HG02763 (cell line): ENCODE results near the gene ATG3.
"Not testable (repeated sequence)": the region's sequence is repeated elsewhere in the genome, so short reads cannot be mapped to it uniquely, and the experiment has no call there.

Experiments used
- ATAC-seq: cut with Tn5 transposase; IDR thresholded peaks from one replicate; pipeline ENCODE4 v1.9.1; 2021; ENCODE audit warnings: mild to moderate bottlenecking, moderate library complexity; ENCODE audit not compliant: unreplicated experiment

Gene ATG3

DNA sequence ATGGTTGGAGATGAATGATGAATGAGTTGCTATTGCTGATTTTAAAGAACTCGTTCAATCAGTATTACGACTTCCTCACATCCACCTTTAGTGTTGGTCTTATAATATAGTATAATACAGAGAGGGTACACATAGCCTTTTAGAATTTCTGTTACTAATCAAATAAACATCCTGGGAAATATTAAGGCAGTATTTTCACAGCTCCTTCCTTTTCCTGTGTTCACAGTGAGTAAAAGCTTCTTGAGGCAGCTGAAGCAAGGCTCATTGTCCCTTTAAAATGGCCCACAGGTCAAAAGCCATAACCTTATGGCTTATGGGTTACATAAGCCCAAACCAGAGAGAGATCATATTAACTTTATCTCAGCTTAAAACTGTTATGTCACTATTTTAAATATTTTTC lies 61.1 kb downstream of the ATG3 start:
- no peak for ATAC-seq

DNA sequence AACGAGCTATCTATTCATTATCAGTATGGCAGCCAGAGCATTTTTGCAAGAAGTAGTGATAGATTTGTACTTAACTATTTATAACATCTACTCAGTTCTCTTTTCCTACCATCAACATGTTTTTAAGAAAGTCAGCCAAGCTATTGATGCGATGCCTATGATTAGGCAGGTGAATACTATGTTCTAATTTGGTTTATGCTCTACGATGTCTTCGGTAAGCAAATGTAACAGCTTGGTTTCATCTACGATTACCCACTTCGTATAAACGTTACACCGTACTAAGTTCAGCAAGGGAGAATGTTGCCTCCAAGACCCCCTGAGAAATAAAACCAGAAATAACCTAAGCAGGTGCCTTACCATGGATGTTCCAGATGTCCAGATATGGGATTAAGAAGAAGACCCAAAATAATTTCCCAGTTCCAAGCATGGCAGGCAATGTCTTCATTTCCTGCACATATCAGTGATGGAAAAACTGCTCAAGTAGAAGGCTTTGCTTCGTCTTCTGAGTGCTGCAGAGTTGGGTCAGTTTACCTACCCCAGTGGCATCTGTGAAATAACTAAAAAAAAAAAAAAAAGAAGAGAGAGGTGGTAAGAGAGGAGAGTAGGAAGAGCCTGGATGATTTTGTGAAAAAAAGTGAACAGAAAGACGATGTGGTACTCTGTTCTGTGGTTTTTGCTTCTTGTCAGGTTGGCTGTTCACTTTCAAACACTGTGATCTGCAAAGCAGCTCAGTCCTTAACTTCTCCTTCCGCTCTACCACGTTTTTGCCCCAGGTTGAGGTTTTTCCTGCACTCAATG lies 62.6 kb downstream of the ATG3 start, which contains the start of gene BTLA:
Gene BTLA, minus strand, starts transcription at position 559 of the 798 bp plus-strand sequence. Its CDS starts 114 bp downstream, at position 445.
- ATAC-seq = peak; percentile 61

DNA sequence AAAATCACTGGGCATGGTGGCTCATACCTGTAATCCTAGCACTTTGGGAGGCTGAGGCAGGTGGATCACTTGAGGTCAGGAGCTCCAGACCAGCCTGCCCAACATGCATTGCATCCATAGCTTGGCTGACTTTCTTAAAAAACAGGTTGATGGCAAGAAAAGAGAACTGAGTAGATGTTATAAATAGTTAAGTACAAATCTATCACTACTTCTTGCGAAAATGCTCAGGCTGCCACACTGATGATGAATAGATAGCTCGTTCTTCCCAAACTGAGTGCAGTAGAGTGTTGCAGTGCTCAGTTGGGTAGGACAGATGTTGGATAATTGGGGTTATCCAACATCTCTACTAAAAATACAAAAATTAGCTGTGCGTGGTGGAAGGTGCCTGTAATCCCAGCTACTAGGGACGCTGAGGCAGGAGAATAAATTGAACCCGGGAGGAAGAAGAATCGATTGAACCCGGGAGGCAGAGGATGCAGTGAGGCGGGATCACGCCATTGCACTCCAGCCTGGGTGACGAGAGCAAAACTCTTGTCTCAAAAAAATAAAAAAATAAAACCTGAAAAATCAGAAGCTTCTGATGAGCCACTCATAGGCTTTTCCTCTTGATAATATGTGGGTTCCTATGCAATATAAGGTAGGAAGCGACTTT lies 63.7 kb downstream of the ATG3 start:
- ATAC-seq = no peak

- ATAC-seq = no peak
Observed at GRCh38 chr3:112496366-112497067, 65.2 kb downstream of the ATG3 start.

DNA sequence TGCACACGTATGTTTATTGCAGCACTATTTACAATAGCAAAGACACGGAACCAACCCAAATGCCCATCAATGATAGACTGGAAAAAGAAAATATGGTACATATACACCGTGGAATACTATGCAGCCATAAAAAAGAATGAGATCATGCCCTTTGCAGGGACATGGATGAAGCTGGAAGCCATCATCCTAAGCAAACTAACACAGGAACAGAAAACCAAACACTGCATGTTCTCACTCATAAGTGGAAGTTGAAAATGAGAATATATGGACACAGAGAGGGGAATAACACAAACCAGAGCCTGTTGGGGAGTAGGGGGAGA lies 67.4 kb downstream of the ATG3 start:
- not testable (repeated sequence) for ATAC-seq

- ATAC-seq = no peak
Observed at GRCh38 chr3:112492124-112492523, 69.6 kb downstream of the ATG3 start.

- no peak for ATAC-seq
Observed at GRCh38 chr3:112491373-112491772, 70.4 kb downstream of the ATG3 start.

DNA sequence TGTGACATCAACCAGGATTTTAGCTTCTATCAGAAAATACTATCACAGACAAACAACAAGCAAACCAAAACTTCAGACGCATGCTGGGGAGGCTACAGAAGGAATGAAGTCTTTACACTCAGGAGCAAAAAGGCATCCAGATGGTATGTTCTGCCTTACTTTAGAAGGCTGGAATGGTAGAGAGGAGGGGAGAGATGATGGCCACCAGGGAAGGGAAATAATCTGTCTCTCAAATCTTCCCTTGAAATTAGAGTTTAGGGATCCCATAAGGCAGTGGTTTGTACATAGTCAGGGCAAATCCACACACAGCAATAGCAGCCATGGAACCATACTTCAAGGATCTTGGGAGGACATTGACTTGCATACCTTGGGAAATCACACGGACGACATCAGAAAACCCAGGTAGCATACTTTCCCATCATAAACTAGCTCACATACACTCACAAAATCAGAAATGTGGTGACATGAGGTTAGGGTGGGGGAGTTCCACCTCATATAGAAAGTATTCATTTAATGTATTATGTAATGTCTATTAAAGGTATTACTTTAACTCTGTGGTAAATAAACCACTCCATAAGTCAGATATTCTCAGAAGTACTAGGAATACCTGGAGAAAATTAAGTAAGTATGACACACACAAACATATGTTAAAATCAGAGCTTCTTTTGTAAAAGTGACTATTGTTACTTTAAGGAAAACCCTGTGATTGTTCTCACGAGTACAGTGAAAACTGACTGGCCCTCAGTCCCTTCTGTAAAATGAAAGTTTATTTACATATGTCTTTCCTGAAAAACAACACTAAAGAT lies 71.9 kb downstream of the ATG3 start:
- no peak for ATAC-seq

DNA sequence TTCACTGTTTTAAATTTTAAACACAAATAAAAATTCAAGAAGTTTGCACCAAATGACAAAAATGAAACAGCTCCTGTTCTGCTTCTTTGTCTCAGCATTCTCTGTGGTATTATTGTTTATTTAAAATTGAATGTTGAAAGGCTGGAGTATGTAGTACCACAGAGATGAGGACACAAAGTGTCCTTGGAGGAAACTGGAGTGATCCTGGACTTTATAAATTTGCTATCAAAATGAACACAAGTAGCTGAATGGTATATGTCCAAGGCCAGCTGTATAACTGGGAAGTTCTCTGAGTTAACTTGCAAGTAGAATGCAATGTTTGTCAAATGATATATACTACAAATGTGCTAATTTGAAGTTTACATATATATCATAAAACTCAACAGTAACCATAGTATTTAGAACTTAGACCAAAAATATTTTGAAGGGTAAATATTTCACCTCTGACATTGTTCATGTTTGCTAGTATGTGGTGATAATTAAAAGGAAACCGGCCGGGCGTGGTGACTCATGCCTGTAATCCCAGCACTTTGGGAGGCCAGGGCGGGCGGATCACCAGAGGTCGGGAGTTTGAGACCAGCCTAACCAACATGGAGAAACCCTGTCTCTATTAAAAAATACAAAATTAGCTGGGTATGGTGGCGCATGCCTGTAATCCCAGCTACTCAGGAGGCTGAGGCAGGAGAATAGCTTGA lies 74.8 kb downstream of the ATG3 start:
- no peak for ATAC-seq

GRCh38 chr3:112484352-112484751 lies 77.4 kb downstream of the ATG3 start:
- ATAC-seq = no peak

GRCh38 chr3:112482675-112483074 lies 79.1 kb downstream of the ATG3 start:
- ATAC-seq = no peak
